GM21723 (cell line): ENCODE data around the gene LIN52.
"Not testable (repeated sequence)": the region's sequence is repeated elsewhere in the genome, so short reads cannot be mapped to it uniquely, and the experiment has no call there.

ENCODE experiments used
- ATAC-seq: cut with Tn5 transposase; IDR thresholded peaks from one replicate; pipeline ENCODE4 v1.9.1; 2021; ENCODE audit warnings: mild to moderate bottlenecking, moderate library complexity; ENCODE audit not compliant: unreplicated experiment

The LIN52 gene

DNA sequence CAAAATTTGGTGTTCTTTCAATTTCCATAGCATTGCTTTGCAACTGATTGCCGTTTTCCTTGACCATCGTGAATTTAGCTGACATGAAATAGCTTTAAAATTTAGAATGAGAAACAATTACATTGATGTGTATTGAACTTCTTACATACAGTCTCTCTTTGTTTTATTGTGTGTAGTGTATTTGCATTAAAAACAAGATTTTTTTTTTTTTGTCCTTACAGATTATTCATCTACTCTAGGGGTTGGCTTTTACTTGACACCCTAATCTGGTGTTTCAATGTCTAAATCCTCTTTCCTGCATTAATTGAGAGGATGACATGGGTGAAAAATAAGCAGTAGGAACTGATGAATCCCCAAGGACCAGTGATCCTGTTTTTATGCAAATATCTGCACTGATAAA is 20.6 kb downstream of the LIN52 start:
- no peak for ATAC-seq

GRCh38 chr14:74109369-74109768 is 24.6 kb downstream of the LIN52 start:
- no peak for ATAC-seq

DNA sequence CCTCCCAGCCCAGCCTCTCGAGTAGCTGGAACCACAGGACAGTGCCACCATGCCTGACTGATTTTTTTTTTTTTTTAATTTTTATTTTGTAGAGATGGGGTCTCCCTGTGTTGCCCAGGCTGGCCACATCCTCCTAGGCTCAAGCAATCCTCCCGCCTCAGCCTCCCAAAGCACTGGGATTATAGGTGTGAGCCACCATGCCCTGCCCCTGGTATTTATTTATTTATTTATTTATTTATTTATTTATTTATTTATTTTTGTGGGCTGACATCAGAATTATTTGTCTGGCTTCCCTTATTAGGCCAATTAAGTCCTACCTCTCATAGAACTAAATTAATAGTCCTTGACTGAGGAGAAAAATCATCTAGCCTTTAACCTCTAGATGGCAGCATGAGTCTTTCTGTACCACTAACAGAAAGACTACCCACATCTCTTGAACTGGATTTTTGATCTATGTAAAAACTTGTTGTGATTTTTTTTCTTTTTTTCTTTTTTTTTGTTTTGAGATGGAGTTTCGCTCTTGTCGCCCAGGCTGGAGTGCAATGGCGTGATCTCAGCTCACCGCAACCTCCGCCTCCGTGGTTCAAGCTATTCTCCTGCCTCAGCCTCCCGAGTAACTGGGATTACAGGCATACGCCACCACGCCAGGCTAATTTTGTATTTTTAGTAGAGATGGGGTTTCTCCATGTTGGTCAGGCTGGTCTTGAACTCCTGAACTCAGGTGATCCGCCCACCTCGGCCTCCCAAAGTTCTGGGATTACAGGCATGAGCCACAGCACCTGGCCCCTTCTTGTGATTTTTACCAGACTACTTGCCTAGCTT is 26.9 kb downstream of the LIN52 start:
- not testable (repeated sequence) for ATAC-seq

- ATAC-seq, result not testable (repeated sequence)
Observed at GRCh38 chr14:74125487-74125886, 40.7 kb downstream of the LIN52 start.

DNA sequence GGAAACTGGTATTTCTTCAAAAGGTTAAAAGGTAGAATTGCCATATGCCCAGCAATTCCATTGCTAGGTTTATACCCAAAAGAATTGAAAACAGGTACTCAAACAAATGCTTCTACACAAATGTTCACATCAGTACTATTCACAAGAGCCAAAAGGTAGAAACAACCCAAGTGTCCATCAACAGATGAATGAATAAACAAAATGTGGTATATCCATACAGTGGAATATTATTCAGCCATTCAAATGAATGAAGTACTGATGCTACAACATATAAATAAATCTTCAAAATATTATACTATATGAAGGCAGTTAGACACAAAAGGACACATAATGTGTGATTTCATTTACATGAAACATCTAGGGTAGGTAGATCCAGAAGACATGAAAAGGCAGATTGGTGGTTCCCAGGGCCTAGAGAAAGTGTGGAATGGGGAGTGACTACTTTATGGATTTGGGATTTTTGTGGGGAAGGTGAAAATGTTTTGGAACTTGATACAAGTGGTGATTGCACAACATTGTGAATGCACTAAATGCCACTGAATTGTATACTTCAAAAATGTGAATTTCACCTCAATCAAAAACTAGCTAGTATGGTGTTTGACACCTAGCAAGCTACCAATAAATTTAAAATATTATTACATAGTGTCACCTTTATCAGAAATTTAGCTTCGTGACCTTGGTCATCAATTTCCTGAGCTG is 41.7 kb downstream of the LIN52 start:
- ATAC-seq, result no peak

GRCh38 chr14:74127634-74128033 is 42.9 kb downstream of the LIN52 start:
- no peak for ATAC-seq

DNA sequence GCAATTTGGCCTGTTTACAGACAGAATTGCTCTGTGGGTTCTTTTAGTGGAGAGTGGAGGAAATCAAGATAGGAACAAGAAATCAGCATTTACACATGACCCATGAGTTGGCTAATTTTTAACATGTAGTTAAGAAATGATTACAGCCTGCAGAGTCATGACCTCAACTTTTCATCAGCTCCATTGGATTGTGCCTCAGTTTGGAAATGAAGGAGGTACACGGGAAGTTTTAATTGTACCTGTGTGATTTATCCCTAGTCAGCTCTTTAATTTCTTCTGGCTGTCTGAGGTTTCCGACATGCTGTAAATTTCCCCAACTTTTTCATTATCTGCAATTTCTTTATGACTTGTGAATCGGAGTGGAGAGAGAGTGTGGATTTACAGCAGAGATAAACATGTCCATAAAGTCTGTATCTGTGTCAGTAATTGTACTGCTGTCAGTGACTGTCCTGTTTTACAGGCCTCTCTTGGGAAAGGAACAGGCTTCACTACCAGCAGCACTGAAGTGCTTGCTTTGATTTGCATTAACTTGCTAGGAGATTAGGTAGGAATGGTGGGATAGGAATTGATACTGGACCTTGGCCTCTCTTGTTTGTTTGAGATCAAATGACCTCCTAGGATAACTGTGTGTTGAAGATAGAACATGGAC is 49.2 kb downstream of the LIN52 start:
- no peak for ATAC-seq

GRCh38 chr14:74134484-74134883 is 49.7 kb downstream of the LIN52 start:
- ATAC-seq, result no peak

- no peak for ATAC-seq
Observed at GRCh38 chr14:74135426-74135825, 50.7 kb downstream of the LIN52 start.

GRCh38 chr14:74140374-74140850 is 55.7 kb downstream of the LIN52 start:
- ATAC-seq, result no peak

DNA sequence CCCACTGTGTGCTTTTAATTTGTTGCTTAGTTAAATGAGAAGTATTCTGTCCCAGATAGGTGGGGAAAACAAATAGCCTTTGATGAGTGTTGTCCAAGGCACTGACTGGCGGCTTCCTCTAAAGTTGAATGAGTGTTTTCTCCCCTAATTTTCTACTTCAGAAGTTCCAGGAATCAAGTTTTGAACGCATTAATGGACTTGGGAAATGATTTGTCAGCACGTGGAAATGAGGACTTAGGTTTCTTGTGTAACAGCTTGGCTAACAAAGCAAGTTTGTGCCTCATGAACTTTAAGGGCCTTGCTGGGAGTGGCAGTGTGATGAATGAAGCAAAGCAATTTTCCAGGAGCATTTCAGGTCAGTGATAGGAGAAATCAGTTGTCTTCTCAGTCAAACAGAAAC is 56.9 kb downstream of the LIN52 start:
- no peak for ATAC-seq

DNA sequence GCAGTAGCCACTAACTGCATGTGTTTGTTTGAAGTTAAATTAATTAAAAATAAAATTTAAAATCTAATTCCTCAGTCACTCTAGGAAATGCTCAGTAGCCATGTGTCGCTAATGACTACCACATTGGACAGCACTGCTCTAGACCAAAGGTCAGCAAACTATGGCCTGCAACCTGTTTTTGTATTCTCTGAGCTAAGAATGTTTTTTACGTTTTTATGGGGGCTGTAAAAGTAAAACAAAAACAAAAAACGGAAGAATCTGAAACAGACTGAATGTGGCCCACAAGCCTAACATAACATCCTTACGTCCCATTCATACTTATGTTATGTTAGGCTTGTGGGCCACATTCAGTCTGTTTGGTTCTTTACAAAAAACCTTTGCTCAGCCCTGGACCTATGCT is 57.8 kb downstream of the LIN52 start:
- no peak for ATAC-seq

DNA sequence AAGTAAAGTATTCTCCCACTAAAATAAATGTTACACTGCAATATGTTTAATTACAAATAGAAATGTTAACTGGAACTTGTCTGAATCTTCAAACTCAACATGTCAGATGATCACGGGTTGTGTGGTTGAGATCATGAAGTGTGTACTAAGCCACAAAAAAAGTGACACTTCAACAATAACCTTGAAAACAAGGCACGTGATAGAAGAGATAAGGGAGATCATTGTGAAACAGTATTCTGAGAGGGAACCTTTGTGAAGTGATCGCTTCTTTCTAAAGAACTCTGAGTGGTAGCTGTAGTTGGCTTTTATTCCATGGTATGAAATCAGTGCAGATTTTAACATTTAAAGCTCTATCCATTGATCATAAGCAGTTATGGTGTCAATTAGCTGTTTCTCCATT is 60.0 kb downstream of the LIN52 start:
- ATAC-seq, result no peak

DNA sequence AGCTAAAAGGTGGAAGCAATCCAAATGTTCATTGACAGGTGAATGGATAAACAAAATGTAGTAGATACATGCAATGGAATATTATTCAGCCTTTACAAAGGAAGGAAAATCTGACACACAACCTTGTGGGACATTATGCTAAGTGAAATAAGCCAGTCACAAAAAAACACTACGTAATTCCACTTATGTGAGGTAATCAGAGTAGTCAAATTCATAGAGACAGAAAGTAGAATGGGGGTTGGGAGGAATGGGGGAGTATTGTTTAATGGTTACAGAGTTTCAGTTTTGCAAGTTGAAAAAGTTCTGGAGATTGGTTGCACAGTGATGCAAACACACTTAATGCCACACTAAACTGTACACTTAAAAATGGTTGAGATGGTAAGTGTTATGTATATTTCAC is 62.8 kb downstream of the LIN52 start:
- no peak for ATAC-seq

DNA sequence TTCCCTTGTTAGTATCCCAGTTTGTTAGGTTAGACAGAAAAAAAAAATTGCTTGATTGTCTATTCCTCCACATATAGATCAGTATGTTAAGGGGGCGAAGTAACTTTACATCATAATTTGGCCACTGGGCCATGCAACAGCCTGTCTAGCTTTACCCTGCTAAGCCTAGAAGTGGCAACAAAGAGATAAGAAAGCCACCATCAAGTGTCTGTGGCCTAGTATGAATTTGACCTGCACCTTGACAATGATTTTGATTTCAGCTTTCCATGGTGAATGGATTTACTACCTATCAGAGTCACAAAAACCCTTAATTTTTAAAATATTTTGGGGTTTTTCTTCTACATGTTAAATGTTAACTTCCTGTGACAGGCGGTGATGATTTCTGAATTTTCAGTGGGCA is 63.9 kb downstream of the LIN52 start:
- no peak for ATAC-seq

DNA sequence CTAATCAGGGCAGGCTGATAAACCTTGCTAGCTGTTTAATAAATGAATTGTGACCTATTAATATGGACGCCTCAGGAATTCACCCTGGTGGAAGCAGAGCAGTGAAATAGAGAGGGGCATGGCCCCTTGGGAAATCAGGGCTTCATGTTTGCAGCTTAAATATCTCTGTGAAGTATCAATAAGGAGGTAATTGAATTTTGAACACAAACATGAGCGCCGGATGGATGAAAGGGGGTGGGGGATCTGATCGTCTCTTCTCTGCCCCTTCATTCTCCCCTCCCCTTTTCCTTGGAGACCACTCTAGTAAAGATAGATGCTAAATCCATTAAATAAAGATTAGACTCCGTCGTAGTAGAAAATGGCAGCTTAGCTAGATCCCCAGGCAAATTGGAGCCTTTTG is 70.5 kb downstream of the LIN52 start:
- ATAC-seq, result no peak

GRCh38 chr14:74155749-74156148 is 71.0 kb downstream of the LIN52 start:
- ATAC-seq, result no peak

DNA sequence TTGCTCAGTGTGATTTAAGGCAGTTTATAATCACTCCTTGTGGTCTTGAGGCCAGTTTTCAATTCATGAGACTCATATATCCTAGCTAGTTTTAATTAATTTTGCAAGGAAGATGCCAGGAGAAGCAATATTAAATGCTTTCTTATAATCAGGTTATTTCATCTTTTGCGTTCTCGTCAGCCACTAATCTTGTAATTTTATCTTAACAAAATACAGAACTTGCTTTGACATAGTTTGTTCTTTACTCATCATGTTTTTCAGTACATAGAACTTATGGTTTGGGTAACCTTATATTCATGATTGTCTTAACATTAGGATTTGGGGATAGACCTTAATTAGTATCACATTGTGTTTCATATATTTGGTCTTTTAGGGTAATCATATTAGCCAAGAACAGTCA is 76.0 kb downstream of the LIN52 start:
- ATAC-seq, result no peak

GRCh38 chr14:74161526-74162158 is 76.9 kb downstream of the LIN52 start:
- ATAC-seq, result no peak

- no peak for ATAC-seq
Observed at GRCh38 chr14:74169906-74170305, 85.2 kb downstream of the LIN52 start.

GRCh38 chr14:74176400-74176793 is 91.6 kb downstream of the LIN52 start:
- ATAC-seq, result no peak
